Activated CD8-positive, alpha-beta memory T cell treated with anti-CD3 and anti-CD28 coated beads, Interleukin-2, amount 10 ng/mL, durations not matched to agents 7 days and 5 days (primary cell): ENCODE results near the gene TMEFF2. TPM values are rescaled to one million over a fixed set of nuclear protein-coding genes. Genes with fewer than 3 reads are reported as not detected.
"Not testable (repeated sequence)": the region's sequence is repeated elsewhere in the genome, so short reads cannot be mapped to it uniquely, and the experiment has no call there.

ENCODE experiments used
- ATAC-seq: fragments of 150-1000 bp; cut with Tn5 transposase; one replicate; pipeline ENCODE4 v1.10.0; 2021; ENCODE audit warnings: moderate library complexity
- CTCF ChIA-PET: fragments of 350-600 bp; sonication (Branson Sonifier 250); formaldehyde crosslinking; loops from one replicate; lab custom pipeline; 2021; ENCODE audit warnings: antibody characterized with exemption; lab: Charles Lee
- DNase-seq: peaks from one replicate; pipeline ENCODE4 v3.0.0-alpha.2; 2020
- H3K27ac Mint-ChIP-seq: one replicate; pipeline ENCODE4 v1.8.0; 2021; ENCODE audit warnings: mild to moderate bottlenecking, mixed read lengths
- H3K27me3 Mint-ChIP-seq: one replicate; pipeline ENCODE4 v1.8.0; 2021; ENCODE audit warnings: mixed read lengths
- H3K36me3 Mint-ChIP-seq: one replicate; pipeline ENCODE4 v1.8.0; 2021; ENCODE audit warnings: mild to moderate bottlenecking, mixed read lengths
- H3K4me1 Mint-ChIP-seq: one replicate; pipeline ENCODE4 v1.8.0; 2021; ENCODE audit warnings: mixed read lengths
- H3K4me3 Mint-ChIP-seq: one replicate; pipeline ENCODE4 v1.8.0; 2021; ENCODE audit warnings: mild to moderate bottlenecking, moderate library complexity, mixed read lengths
- H3K9me3 Mint-ChIP-seq: one replicate; pipeline ENCODE4 v1.8.0; 2022; ENCODE audit warnings: low read depth, mixed read lengths
- total RNA-seq, 2 experiments: library from RNA; stranded (reverse); gene quantifications; one replicate each; pipeline ENCODE4 v1.2.3, GENCODE V29; 2021

The TMEFF2 gene
- total RNA-seq, 2 experiments from 2014 or later, result not detected

DNA sequence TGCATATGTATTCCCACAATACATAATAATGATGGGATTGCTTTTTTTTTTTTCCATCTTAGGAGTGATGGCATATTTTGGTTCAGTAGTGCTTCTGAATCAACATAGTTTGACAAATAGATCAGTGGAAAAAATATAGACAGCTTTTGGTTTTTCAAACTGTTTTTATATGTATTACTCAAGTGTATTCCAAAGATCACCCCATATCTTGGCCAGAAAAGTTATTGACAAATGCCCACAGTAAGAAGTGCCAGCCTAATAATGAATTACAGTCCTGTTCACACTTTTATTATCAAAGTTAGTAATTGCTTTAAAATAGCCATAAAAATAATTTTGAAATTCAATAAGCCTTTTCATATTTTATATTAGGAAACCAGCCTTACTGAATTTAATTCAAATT is 95.0 kb downstream of the TMEFF2 start:
- CTCF ChIA-PET, result no interaction called here
- no peak overlapping the region for H3K4me3 Mint-ChIP-seq
- no peak overlapping the region for H3K27ac Mint-ChIP-seq
- H3K4me1 Mint-ChIP-seq, result no peaks in the 10 kb centered on the region
- ATAC-seq (no peak), DNase-seq (no peak)
- peaks cover 18% of the 10 kb centered on the region for H3K27me3 Mint-ChIP-seq
- no peaks in the 10 kb centered on the region for H3K36me3 Mint-ChIP-seq
- no peaks in the 10 kb centered on the region for H3K9me3 Mint-ChIP-seq

DNA sequence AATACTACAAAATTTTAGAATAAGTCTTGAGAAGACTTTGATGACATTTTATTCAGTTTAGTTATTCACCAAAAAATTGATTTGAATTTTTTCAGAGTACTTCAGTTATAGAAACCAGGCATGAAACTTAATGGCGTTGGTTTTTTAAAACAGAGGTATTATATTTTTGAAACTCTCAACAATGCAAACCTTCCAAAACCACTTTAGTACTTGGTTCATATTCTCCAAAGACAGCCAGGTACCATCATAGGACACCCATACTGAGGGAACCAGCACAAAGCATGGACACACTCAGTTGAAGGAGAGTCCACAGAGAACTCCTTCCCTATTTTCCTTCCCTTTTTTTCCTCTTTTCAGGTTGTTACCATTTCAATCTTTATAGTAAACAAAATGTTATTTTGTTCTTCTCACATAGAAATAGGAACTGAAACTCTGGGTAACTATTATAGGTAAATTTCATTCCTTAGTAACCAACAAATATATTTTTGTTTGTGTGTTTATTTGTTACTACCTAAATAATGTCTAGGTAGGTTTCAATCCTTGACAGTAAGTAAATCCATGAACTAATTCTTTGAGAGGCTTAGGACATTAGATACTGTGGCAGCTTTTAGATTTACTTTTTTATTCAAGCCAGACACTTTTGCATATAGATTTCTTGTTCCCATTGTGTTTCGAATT is 95.8 kb downstream of the TMEFF2 start:
- H3K27ac Mint-ChIP-seq, result no peak overlapping the region
- H3K27me3 Mint-ChIP-seq, result peaks cover 18% of the 10 kb centered on the region
- no peaks in the 10 kb centered on the region for H3K9me3 Mint-ChIP-seq
- CTCF ChIA-PET, result no interaction called here
- no peaks in the 10 kb centered on the region for H3K36me3 Mint-ChIP-seq
- H3K4me1 Mint-ChIP-seq, result no peaks in the 10 kb centered on the region
- no peak for ATAC-seq
- DNase-seq, result no peak
- H3K4me3 Mint-ChIP-seq, result no peak overlapping the region

DNA sequence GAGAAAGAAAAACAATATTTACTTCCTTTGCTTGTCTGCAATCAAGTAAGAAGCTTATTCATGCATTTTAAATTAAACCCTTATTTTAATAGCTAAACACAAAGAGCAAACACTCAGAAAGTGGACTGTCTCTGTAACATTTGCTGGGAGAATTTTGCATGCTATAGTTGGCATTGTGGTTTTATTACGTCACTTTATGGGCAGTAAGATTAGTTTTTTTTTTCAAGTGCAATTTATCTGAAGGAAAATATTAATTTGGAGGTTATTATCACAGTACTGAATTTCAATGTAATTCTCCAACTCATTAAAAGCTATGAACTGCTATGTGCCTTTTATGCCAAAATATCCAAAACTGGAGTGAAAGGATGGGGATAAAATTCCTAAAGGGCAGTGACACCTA is 103.3 kb downstream of the TMEFF2 start:
- CTCF ChIA-PET, result no interaction called here
- no peak overlapping the region for H3K4me3 Mint-ChIP-seq
- H3K4me1 Mint-ChIP-seq, result no peaks in the 10 kb centered on the region
- DNase-seq, result no peak
- H3K27me3 Mint-ChIP-seq, result peaks cover 5% of the 10 kb centered on the region
- ATAC-seq, result no peak
- no peak overlapping the region for H3K27ac Mint-ChIP-seq
- no peaks in the 10 kb centered on the region for H3K9me3 Mint-ChIP-seq
- no peaks in the 10 kb centered on the region for H3K36me3 Mint-ChIP-seq

DNA sequence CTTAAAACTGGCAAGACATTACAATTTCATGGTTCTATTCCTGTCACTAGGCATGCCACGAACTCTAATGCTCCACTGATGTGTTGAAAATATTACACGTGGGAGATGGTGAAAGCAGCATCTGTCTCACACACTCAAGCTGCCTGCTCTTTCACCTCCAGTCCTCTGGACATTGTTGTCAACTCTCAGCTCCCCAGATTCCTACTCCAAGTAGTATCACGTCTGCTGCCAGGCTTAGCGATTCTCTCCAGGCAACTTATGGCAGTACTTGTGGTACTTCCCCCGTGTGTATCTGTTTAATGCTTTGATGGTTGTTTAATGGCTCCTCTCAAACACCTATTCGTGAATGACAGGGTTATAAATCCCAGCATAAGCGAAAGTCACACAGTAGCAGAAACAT is 103.8 kb downstream of the TMEFF2 start:
- DNase-seq, result no peak
- no peak for ATAC-seq

DNA sequence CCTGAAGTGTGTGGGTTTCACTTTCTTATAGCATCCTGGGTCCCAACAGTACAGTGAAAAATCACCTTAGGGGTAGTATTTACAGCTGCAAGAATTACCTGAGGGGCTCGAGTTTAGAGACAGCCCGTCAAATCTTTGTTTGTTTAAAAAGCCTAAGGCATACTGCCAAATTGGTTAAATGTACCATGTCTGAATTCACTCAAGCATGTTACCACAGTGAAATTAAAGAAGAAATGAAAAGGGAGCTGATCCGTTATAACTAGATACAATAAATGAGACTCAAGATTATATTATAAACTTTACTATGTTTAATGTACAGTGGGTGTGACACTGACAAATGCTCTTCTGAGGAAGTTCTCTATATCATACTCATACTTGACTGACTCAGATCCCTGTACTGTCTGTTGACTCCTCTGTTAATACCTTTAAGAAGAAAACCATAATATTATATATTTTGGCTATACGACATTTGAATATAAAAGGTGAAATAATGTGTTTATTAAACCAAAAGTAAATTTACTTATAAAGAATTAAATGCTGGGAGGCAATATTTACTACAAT is 107.3 kb downstream of the TMEFF2 start:
- no peak overlapping the region for H3K27ac Mint-ChIP-seq
- no peaks in the 10 kb centered on the region for H3K4me1 Mint-ChIP-seq
- no peak for ATAC-seq
- CTCF ChIA-PET, result no interaction called here
- no peak for DNase-seq
- H3K4me3 Mint-ChIP-seq, result no peak overlapping the region
- no peaks in the 10 kb centered on the region for H3K36me3 Mint-ChIP-seq
- no peaks in the 10 kb centered on the region for H3K9me3 Mint-ChIP-seq
- peaks cover 5% of the 10 kb centered on the region for H3K27me3 Mint-ChIP-seq

More for the DNA sequence above, 103.8 kb downstream of the TMEFF2 start:
- H3K4me3 Mint-ChIP-seq, result no peak overlapping the region
- H3K4me1 Mint-ChIP-seq, result no peaks in the 10 kb centered on the region
- CTCF ChIA-PET, result no interaction called here
- H3K27me3 Mint-ChIP-seq, result peaks cover 5% of the 10 kb centered on the region
- H3K36me3 Mint-ChIP-seq, result no peaks in the 10 kb centered on the region
- no peaks in the 10 kb centered on the region for H3K9me3 Mint-ChIP-seq
- H3K27ac Mint-ChIP-seq, result no peak overlapping the region

DNA sequence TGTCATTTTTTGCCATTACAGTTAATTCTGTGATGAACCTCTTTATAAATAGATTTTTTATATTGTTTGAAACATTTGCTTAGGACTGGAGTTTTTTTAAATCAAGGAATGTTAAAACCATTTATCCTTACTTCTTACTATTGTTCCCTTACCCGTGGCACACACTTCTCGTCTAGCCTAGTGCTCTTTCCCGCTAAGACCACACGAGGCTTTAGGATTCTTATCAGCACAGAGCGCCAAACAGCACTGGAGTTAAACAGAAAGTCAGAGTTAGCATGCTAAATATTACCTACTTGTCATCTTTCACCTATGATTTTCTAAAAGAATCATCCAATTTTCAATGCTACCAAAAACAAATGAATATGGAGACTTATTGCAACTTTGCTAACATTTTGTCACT is 112.6 kb downstream of the TMEFF2 start:
- Mint-ChIP-seq H3K4me3 (no peak overlapping the region), H3K4me1 (no peaks in the 10 kb centered on the region)
- CTCF ChIA-PET, result no interaction called here

DNA sequence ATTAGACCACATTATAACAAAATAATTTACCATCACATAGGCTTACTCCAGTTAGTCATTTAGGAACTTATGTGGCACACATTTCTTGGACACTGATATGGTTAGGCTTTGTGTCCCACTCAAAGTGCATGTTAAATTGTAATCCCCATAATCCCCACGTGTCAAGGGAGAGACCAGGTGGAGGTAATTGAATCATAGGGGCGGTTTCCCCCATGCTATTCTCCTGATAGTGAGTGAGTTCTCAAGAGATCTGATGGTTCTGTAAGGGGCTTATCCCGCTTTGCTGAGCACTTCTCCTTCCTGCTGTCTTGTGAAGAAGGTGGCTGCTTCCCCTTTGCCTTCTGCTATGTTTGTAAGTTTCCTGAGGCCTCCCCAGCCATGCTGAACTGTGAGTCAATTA is 114.6 kb downstream of the TMEFF2 start:
- H3K36me3 Mint-ChIP-seq, H3K4me3 Mint-ChIP-seq, H3K27me3 Mint-ChIP-seq, ATAC-seq, CTCF ChIA-PET, H3K4me1 Mint-ChIP-seq, H3K27ac Mint-ChIP-seq, H3K9me3 Mint-ChIP-seq, DNase-seq: not testable (repeated sequence)

More for the DNA sequence above, 112.6 kb downstream of the TMEFF2 start:
- H3K36me3 Mint-ChIP-seq, result no peaks in the 10 kb centered on the region
- ATAC-seq, result no peak
- no peaks in the 10 kb centered on the region for H3K27me3 Mint-ChIP-seq
- no peak overlapping the region for H3K27ac Mint-ChIP-seq
- no peak for DNase-seq
- no peaks in the 10 kb centered on the region for H3K9me3 Mint-ChIP-seq

DNA sequence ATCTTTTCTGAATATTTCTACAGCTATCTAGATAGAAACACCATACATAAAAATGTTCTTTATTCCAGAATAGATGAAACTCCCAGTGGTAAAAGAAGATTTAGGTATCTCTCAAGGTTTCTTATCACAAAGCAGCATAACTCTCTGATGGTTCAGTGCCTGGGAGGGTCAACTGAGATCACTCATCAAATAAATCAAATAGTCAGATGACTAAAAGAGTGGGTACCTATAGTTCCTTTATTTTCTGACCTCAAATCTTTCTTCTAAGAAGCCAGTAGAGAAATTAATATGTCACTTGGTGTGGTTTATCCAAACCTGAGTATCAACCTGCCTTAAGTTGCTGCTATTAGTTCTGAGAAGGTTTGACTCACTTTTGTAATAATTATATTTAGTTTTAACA is 120.9 kb downstream of the TMEFF2 start:
- CTCF ChIA-PET, result no interaction called here
- Mint-ChIP-seq H3K27me3 (peaks cover 3% of the 10 kb centered on the region), H3K36me3 (no peaks in the 10 kb centered on the region), H3K27ac (no peak overlapping the region), H3K9me3 (no peaks in the 10 kb centered on the region), H3K4me1 (peaks cover 15% of the 10 kb centered on the region), H3K4me3 (no peak overlapping the region)
- ATAC-seq, result no peak
- DNase-seq, result no peak

DNA sequence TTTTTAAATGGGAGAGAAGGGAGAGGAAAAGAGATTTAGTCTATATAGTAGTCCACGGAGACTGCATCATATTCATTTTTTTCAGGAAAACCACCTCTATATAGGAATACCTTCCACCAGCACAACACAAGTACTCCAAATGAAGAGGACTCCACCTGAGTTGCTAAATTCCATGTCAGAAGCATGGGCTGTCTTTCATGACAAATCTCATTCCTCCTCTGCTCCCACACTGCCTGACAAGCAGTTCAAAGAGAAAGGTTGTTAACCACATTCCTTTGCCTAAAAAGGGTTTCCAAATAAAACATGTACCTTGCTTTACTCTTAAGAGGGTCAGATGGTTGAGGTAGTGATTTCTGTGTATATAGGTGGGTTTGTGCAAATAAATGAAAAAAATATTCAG is 122.0 kb downstream of the TMEFF2 start:
- no peak for DNase-seq
- Mint-ChIP-seq H3K36me3 (no peaks in the 10 kb centered on the region), H3K27me3 (peaks cover 6% of the 10 kb centered on the region), H3K4me1 (peaks cover 15% of the 10 kb centered on the region), H3K4me3 (no peak overlapping the region), H3K27ac (no peak overlapping the region), H3K9me3 (no peaks in the 10 kb centered on the region)
- CTCF ChIA-PET, result no interaction called here
- ATAC-seq, result no peak

DNA sequence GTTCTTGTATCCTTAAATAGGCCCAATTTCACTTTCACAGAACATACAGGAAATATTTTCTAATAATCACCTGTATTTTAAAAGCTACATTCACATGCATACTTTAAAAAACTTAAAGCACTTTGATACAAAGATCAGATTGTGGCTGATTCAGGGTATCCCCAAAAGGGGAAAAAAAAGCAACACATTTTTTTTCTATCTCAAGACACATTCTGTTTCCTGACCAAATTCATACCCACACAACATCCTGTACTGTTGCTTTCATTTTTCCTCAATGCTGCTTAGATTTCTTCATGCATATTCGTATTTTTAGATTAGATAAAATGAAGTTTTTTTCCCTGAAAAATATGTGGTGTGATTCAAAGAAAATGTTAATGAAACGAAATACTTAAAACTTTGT is 122.5 kb downstream of the TMEFF2 start:
- ATAC-seq, result no peak
- peaks cover 9% of the 10 kb centered on the region for H3K27me3 Mint-ChIP-seq
- H3K4me3 Mint-ChIP-seq, result no peak overlapping the region
- H3K9me3 Mint-ChIP-seq, result no peaks in the 10 kb centered on the region
- DNase-seq, result no peak
- H3K36me3 Mint-ChIP-seq, result no peaks in the 10 kb centered on the region
- H3K4me1 Mint-ChIP-seq, result peaks cover 15% of the 10 kb centered on the region
- H3K27ac Mint-ChIP-seq, result no peak overlapping the region
- CTCF ChIA-PET, result no interaction called here

DNA sequence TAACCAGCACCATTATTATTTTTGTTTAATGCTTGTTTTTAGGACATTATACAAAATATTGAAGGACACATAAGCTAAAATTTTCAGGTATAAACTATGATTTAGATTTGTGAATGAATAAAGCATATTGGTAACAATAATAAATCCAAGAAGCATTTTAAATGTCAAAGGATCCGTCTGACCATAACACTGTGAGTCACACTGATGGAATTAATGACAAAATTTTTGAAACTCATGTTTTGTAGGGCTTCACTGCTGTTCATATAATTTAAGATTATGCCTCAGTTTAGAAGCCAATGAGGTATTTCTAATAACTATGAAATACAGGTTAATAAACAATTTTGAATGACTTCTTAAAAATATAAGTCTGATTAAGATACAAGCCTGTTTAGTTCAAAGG is 124.6 kb downstream of the TMEFF2 start:
- ATAC-seq, result no peak
- CTCF ChIA-PET, result no interaction called here
- no peaks in the 10 kb centered on the region for H3K9me3 Mint-ChIP-seq
- no peaks in the 10 kb centered on the region for H3K36me3 Mint-ChIP-seq
- peaks cover 15% of the 10 kb centered on the region for H3K4me1 Mint-ChIP-seq
- no peak for DNase-seq
- H3K4me3 Mint-ChIP-seq, result no peak overlapping the region
- peaks cover 8% of the 10 kb centered on the region for H3K27me3 Mint-ChIP-seq
- no peak overlapping the region for H3K27ac Mint-ChIP-seq

DNA sequence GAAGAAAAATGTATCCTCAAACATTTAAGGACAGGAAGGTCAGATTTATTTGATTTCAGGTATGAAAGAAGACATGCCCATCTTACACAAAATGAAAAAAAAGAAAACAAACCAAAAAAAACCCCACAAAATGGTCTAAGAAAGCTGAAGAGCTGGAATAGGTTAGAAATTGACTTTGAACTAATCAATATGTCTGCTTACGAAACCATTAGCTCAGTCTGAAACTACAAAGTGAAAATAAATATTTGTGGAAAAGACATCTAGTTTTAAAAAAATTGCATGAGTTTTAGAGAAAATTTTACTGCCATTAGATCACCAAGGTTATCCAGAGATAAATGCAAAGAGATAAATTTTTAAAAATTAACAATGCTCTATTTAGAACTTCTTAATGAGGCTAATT is 125.3 kb downstream of the TMEFF2 start:
- no peak for DNase-seq
- Mint-ChIP-seq H3K4me1 (peaks cover 15% of the 10 kb centered on the region), H3K4me3 (no peak overlapping the region), H3K27me3 (peaks cover 12% of the 10 kb centered on the region), H3K36me3 (no peaks in the 10 kb centered on the region), H3K9me3 (no peaks in the 10 kb centered on the region), H3K27ac (no peak overlapping the region)
- ATAC-seq, result no peak
- CTCF ChIA-PET, result no interaction called here

DNA sequence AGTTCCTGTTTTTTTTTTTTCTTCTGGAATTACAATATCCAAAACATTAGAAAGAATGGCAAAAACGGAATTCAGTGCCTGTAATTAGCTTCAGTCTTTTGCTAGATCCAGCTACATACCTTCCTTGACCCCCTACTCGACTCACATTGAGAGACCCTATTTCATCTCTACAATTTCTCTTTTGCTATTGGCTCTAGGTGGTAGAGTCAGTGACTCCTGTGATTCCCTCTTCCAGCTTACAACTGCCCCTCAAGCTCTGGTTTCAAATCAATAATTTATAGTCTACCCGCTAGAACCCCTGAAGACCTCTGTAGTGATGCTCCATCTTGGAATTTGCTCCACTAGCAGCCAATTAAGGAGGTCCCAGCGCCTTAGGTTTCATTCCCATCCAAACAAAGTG is 125.8 kb downstream of the TMEFF2 start:
- H3K27me3 Mint-ChIP-seq, result peaks cover 14% of the 10 kb centered on the region
- DNase-seq (no peak), ATAC-seq (no peak)
- peaks cover 15% of the 10 kb centered on the region for H3K4me1 Mint-ChIP-seq
- CTCF ChIA-PET, result no interaction called here
- no peaks in the 10 kb centered on the region for H3K36me3 Mint-ChIP-seq
- H3K27ac Mint-ChIP-seq, result no peak overlapping the region
- H3K9me3 Mint-ChIP-seq, result no peaks in the 10 kb centered on the region
- H3K4me3 Mint-ChIP-seq, result no peak overlapping the region

DNA sequence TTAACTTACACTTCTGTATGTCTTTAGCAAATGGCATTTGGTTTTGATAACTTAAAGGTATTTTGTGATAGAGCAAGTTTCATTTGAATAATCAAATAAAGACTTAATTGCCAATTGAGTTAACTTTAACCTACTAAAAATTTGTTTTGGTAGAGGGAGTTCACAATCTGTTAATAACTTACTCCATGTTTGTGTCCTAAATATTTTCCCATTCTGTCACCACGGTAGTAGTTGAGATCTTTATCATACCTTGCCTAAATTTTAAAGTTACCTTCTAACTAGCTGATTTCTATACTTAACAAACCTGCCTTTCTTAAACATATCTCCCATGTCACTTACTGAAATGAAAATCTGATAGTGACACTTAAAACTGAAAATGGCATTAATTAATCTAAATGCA is 127.1 kb downstream of the TMEFF2 start:
- Mint-ChIP-seq H3K9me3 (no peaks in the 10 kb centered on the region), H3K27me3 (peaks cover 18% of the 10 kb centered on the region), H3K27ac (no peak overlapping the region), H3K36me3 (no peaks in the 10 kb centered on the region), H3K4me3 (no peak overlapping the region), H3K4me1 (peaks cover 9% of the 10 kb centered on the region)
- DNase-seq (no peak), ATAC-seq (no peak)
- CTCF ChIA-PET, result no interaction called here
